ENCODE data around the gene KRTAP10-2.
"Not testable (repeated sequence)": the region's sequence is repeated elsewhere in the genome, so short reads cannot be mapped to it uniquely, and the experiment has no call there.

KRTAP10-2 gene, protein sequence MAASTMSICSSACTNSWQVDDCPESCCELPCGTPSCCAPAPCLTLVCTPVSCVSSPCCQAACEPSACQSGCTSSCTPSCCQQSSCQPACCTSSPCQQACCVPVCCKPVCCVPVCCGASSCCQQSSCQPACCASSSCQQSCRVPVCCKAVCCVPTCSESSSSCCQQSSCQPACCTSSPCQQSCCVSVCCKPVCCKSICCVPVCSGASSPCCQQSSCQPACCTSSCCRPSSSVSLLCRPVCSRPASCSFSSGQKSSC

DNA sequence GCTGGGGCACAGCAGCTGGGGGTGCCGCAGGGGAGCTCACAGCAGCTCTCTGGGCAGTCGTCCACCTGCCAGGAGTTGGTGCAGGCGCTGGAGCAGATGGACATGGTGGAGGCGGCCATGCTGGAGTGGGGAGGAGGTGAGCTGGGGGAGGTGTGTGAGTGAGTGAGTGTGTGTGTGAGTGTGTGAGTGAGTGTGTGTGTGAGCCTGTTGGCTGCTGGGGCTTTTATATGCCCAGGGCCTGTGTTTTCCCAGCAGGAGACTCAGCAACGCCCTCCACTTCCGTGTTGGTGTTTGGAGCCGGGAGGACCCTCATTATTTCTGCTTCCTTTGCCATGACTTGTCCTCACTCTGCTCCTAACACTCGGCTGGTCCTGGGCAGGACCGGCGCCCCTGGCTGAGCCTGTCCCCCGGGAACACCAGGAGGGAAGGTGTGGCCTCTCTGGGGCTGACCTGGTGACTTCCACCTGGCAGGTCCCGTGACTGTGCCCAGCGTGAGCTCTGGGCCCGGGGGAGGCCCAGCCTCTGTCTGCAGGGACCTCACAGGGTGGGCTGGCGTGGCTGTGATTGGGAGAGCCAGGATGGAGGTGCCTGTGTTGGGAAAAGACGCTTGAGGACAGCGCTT, at the start of gene KRTAP10-2:
Gene KRTAP10-2, minus strand, starts transcription at position 166 of the 622 bp plus-strand sequence. Its CDS starts 47 bp downstream, at position 119.
- DNase-seq = no peak

DNA sequence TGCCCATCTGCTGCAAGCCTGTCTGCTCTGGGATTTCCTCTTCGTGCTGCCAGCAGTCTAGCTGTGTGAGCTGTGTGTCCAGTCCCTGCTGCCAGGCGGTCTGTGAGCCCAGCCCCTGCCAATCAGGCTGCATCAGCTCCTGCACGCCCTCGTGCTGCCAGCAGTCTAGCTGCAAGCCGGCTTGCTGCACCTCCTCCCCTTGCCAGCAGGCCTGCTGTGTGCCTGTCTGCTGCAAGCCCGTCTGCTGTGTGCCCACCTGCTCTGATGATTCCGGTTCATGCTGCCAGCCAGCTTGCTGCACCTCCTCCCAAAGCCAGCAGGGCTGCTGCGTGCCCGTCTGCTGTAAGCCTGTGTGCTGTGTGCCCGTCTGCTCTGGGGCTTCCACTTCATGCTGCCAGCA, 49.8 kb upstream of the KRTAP10-2 start:
- not testable (repeated sequence) for DNase-seq

DNA sequence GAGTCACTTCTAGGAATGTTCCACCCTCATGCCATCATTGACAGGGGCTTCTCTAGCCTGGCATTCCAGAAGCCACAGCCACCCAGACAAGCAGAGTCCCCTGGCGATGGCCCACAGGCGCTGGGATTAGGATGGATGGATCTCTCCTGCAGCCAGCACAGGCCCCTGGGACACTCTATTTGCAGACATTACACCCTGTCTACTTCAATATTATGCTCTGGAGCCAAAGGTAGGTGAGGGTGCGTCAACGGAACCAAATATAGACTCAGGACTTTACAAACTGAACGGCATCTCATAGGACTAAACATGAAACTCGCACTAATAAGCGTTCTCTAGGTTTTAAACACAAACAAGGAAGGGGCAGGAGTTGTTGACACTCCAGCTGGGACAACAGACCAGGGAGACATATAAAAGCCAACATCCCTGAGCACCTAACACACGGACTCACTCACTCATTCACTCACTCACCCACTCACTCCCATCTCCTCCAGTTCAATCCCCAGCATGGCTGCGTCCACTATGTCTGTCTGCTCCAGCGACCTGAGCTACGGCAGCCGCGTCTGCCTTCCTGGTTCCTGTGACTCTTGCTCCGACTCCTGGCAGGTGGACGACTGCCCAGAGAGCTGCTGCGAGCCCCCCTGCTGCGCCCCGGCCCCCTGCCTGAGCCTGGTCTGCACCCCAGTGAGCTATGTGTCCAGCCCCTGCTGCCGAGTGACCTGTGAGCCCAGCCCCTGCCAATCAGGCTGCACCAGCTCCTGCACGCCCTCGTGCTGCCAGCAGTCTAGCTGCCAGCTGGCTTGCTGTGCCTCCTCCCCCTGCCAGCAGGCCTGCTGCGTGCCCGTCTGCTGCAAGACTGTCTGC, 49.0 kb upstream of the KRTAP10-2 start, which contains the start of gene KRTAP10-7:
Gene KRTAP10-7, plus strand, starts transcription at position 480 of the 861 bp plus-strand sequence. Its CDS starts 25 bp downstream, at position 505.
- not testable (repeated sequence) for DNase-seq

GRCh38 chr21:44599264-44600029, 48.1 kb upstream of the KRTAP10-2 start:
- no peak for DNase-seq

DNA sequence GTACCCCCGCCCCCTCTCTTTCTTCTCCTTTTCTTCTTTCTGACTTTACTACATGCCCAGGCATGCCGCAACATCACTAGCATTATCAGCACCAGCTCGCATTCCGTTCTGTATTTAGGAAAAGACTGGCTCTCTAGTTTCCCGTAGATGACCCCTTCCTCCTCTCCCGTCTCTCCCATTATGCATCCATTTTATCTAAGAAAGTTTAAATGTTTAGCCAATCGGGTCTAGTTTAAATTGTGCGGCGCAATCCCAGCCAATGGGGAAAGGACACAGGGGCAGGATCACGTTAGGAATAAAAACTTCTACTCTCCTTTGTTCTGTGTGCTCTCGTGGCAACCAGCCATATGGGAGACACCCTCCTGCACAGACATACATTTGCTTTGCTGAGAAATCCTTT, 46.8 kb upstream of the KRTAP10-2 start:
- no peak for DNase-seq

GRCh38 chr21:44596068-44596725, 44.9 kb upstream of the KRTAP10-2 start:
- no peak for DNase-seq

DNA sequence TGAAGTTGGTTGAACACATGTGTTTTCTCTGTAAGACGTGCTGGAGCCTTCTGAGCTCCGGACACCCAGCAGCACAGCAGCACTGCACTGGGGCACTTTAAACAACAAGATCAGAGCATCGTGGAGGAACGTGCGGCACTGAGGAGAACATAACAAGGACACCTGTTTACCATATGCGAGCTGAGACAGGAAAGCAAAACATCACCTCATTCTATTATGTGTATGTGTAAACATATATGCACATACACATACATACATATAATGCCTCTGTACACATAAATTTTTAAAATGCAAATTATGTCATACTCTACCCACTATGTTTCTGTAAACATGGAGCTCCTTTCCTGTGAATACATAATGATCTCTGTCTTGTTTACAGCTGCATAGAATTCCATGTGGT, 44.2 kb upstream of the KRTAP10-2 start:
- no peak for DNase-seq

GRCh38 chr21:44594406-44594916, 43.2 kb upstream of the KRTAP10-2 start:
- no peak for DNase-seq

DNA sequence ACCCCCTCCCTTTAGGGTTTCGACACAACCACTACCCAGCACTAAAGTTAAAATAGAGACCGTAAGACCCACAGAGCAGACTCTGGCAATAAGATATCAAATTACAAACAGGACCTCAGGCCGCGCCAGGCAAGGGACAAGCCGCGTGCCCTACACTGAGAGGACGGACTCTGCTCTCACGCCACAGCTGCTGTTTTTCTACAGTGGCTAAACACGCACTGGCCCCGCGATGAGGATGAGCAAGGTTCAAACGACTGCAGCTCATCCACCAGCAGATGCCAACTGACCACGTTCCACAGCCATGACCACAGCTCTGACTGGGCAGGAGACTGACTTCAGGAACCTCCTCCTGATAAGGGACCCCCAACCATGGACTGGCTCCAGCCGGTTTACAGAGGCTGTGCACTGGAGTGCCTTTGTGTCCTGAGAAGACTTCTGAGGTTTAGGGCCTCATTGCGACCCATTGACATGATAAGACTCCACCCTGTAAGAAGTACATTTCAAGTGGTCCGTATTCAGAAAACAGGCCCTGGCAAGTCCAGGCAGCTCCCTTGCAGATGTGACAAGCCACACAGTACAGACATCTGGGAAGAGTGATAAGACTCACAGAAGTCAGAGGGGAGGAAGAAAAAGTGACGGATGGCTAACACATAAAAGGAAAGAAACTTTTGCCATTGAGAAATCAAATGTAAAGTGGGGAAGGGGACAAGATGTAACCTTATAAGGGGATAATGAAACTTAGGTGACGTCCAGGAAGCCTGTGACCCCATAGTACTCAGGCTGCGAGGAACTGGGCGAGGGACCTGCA, 42.5 kb upstream of the KRTAP10-2 start:
- DNase-seq = no peak

GRCh38 chr21:44592446-44593311, 41.4 kb upstream of the KRTAP10-2 start, which contains the start of gene KRTAP10-6:
Gene KRTAP10-6 (minus strand): TSS chr21:44592505. CDS start chr21:44592484, 21 bp downstream.
- DNase-seq = no peak

DNA sequence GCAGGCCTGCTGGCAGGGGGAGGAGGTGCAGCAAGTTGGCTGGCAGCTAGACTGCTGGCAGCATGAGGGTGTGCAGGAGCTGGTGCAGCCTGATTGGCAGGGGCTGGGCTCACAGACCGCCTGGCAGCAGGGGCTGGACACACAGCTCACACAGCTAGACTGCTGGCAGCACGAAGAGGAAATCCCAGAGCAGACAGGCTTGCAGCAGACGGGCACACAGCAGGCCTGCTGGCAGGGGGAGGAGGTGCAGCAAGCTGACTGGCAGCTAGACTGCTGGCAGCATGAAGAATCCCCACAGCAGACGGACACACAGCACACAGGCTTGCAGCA, 40.5 kb upstream of the KRTAP10-2 start:
- DNase-seq = not testable (repeated sequence)

DNA sequence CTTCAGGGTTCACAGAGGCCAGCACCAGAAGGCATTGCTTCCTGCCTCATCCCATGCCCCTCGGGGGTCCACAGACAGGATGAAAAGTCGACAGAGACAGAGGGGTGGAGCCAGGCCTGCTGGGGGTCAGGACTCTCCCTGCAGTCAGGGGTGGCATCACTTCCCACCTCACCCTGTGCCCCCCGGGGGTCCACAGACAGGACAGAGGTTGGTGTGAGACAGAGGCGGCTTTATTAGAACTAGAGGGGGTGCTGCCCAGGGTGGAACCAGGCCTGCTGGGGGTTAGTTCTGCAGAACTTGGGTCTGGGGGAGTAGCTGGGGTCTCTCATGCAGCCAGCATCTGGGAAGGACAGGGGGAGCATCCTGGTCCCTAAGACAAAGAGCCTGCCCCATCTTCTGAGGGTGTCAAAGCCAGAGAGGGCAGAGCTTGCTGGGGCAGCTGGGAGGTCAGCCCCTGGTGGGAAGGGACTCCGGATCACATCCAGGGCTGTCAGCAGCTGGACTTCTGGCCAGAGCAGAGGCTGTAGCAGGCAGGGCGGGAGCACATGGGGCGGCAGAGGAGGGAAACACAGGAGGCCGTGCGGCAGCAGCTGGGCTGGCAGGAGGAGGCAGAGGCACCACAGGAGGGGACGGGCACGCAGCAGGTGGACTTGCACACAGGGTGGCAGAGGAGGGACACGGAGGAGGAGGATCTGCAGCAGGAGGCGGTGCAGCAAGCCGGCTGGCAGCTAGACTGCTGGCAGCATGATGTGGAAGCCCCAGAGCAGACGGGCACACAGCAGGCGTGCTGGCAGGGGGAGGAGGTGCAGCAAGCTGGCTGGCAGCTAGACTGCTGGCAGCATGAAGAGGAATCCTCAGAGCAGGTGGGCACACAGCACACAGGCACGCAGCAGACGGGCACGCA, 39.8 kb upstream of the KRTAP10-2 start:
- not testable (repeated sequence) for DNase-seq

- no peak for DNase-seq
Measured at GRCh38 chr21:44590311-44590721, 39.0 kb upstream of the KRTAP10-2 start.

DNA sequence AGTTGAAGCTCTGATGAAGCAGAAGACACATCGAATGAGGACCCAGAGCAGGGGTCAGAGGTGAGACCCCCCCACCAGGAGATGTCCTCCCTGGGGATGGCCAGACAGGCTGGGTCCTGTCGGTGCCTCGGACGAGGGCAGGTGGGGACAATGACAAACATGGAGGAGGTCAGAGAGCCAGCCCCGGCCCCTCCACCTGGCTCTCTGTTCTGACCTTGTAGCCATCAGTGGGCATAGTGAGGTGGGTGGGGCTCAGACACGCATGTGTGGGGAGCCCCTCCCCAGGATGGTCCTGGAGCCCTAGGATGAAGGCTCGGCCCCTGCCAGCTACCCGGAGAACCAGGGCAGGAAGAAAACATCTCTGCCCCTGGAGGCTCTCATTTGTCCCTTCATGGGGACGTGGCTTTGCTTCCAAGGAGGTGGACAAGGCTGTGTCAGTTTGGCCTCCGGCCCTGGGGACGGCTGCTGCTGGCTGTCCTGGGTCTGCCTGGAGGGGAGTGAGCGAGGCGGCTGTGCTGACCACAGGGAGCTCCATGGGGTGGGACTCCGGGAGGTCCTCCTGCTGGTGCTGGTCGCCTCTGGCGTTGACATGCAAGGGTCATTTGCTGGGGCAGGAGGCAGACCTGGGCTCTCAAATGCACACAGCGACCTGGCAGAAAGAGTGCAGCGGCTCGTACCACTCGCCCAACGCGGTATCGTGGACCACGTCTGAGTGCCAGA, 38.4 kb upstream of the KRTAP10-2 start:
- DNase-seq = no peak

GRCh38 chr21:44589094-44589493, 37.8 kb upstream of the KRTAP10-2 start:
- DNase-seq = no peak

DNA sequence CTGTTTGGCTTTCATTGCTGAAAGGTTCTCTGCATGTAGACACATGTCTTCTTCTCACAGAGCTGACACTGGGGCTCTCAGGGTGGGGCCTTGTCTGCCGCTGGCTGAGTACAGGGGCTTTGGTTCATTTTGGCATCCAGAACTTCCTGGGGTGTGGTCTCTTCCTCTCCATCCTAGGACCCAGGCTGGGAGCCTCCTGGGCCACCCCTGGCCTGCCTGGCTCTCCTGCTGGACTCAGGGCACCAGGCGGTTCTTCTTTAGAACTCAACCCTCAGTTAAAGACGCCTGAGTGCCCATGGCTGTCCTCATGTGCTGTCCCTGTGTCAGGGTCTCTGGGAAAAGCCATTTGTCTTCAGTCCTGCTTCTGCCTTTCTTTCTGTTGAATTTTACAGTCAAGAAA, 34.6 kb upstream of the KRTAP10-2 start:
- DNase-seq = no peak

- DNase-seq = no peak
Measured at GRCh38 chr21:44583800-44584147, 32.5 kb upstream of the KRTAP10-2 start.

DNA sequence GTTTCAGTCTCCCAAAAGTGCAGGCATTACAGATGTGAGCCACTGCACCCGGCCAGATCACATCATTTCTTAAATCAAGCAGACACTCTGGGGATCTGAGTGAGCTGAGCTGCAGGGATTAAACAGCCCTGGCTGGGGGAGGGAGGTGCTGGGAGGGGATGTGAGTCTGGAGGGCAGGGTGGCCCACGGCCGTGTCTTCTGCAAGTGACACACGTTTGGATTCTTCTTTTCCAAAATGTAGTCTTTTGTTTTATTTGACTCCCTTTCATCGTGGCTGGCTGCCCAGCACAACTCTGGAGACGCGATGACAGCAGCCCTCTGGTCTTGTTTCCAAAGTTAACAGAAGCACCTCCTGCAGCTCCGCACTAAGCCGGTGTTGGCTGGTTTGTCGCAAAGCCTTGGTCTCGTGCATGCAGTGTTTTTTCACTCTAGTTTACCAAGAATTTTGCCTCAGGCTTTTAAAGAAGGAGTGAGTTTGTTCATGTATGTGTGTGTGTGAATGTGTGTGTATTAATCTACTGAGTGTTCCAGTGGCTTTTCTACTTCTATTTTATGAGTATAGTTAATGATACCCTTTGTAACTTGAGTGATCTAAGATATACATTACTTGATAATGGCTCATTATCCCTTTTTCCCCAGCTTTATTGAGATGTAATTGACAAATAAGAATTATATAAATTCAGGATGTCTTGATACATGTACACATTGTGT, 31.9 kb upstream of the KRTAP10-2 start:
- DNase-seq = no peak

Measured in NCI-H1048 (cell line).